ENCODE results near the gene GABRR3.

DNA sequence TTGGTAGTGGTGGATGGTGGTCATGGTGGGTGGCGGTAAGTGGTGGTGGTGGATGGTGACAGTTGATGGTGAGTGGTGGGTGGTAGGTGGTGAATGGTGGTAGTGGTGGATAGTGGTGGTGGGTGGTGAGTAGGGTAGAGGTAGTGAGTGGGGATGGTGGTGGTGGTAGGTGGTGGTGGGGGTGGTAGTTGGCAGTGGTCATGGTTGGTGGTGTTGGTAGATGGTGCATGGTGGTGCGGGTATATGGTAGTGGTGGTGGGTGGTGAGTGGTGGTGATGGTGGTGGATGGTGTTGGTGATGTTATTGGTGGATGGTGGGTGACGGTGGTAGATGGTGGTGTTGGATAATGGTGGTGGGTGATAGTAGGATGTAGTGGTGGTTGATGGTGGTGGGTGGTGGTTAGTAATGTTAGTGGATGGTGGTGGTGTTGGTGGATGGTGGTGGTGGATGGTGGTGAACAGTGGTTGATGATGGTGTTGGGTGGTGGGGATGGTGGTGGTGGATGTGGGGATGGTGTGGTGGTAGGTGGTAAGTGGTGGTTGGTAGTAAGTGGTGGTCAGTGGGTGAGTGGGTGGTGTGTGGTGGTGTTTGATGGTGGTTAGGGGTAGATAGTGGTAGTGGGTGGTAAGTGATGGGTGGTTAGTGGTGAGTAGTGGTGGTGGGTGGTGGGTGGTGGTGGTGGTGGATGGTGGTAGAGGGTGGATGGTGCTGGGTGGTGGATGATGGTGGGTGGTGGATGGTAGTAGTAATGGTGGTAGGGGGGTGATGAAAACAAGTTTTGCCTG lies 46.1 kb downstream of the GABRR3 start:
- TF ChIP-seq, protein P1, sequence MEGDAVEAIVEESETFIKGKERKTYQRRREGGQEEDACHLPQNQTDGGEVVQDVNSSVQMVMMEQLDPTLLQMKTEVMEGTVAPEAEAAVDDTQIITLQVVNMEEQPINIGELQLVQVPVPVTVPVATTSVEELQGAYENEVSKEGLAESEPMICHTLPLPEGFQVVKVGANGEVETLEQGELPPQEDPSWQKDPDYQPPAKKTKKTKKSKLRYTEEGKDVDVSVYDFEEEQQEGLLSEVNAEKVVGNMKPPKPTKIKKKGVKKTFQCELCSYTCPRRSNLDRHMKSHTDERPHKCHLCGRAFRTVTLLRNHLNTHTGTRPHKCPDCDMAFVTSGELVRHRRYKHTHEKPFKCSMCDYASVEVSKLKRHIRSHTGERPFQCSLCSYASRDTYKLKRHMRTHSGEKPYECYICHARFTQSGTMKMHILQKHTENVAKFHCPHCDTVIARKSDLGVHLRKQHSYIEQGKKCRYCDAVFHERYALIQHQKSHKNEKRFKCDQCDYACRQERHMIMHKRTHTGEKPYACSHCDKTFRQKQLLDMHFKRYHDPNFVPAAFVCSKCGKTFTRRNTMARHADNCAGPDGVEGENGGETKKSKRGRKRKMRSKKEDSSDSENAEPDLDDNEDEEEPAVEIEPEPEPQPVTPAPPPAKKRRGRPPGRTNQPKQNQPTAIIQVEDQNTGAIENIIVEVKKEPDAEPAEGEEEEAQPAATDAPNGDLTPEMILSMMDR (IDR thresholded peaks at IDR 0.05): no peak
- TF ChIP-seq POLR2A (IDR thresholded peaks at IDR 0.05): no peak

Measured in prostate gland (tissue), 2 donors.